GM12878 (cell line): Measurements from ENCODE around the gene ZNF804B. TPM values are rescaled to one million over a fixed set of nuclear protein-coding genes. Genes with fewer than 3 reads are reported as not detected.

Source experiments
- ATAC-seq: fragments of 200-7000 bp; cut with Tn5 transposase; 3 replicates; pipeline ENCODE4 v1.9.1; 2020; ENCODE audit warnings: mild to moderate bottlenecking, moderate library complexity
- BruUV-seq: library from RNA; stranded (reverse); fragments of 400-500 nt; replicated peaks from 2 replicates; lab custom pipeline; 2021; lab: Mats Ljungman, UMichigan
- CTCF ChIA-PET: fragments of 300-600 bp; sonication (Branson Sonifier 250); formaldehyde crosslinking; extraction: SDS; loops from one replicate; lab custom pipeline; 2021; ENCODE audit warnings: inconsistent platforms; lab: Yijun Ruan, JAX
- POLR2A ChIA-PET: fragments of 350-600 bp; formaldehyde crosslinking; extraction: SDS; loops from one replicate; lab custom pipeline; 2021; ENCODE audit warnings: inconsistent platforms; lab: Charles Lee
- RAD21 ChIA-PET: fragments of 300-600 bp; sonication (Branson Sonifier 250); formaldehyde crosslinking; loops from one replicate; lab custom pipeline; 2023; ENCODE audit warnings: antibody characterized with exemption; ENCODE audit not compliant: unreplicated experiment; lab: Charles Lee
- SMC1A ChIA-PET: fragments of 300-600 bp; sonication (Branson Sonifier 250); formaldehyde crosslinking; loops from one replicate; lab custom pipeline; 2023; ENCODE audit not compliant: unreplicated experiment, uncharacterized antibody; lab: Charles Lee
- DNase-seq: peaks from one replicate; pipeline ENCODE4 v3.0.0-alpha.2; 2011; ENCODE audit warnings: low read depth, low spot score
- FAIRE-seq: peaks from 3 replicates; lab custom pipeline; 2011; peaks lifted over from hg19 to GRCh38; lab: Jason Lieb, UNC
- H2AFZ ChIP-seq: 2 replicates; pipeline ENCODE4 v1.6.0; 2011; ENCODE audit warnings: low read depth, low read length, control low read depth; ENCODE audit not compliant: control insufficient read depth
- H3K27ac ChIP-seq: 2 replicates; pipeline ENCODE4 v1.5.1; 2011; ENCODE audit warnings: control low read depth; ENCODE audit not compliant: control insufficient read depth, insufficient read depth
- H3K27me3 ChIP-seq, 2 experiments: replicated peaks in 1 of 2; 2 replicates each; pipeline versions ENCODE4 v1.6.0 to v1.6.1; 2011; ENCODE audit warnings: low read length in 1 of 2; ENCODE audit not compliant: control insufficient read depth in 2 of 2, insufficient read depth in 2 of 2
- H3K36me3 ChIP-seq, 2 experiments: 2 replicates each; pipeline ENCODE4 v1.5.1; 2011; ENCODE audit warnings: low read length in 1 of 2; ENCODE audit not compliant: control insufficient read depth in 2 of 2, insufficient read depth in 2 of 2
- H3K4me1 ChIP-seq: 2 replicates; pipeline ENCODE4 v1.6.1; 2011; ENCODE audit warnings: mild to moderate bottlenecking, low read length, moderate library complexity, mixed read lengths; ENCODE audit not compliant: control insufficient read depth, insufficient read depth
- H3K4me2 ChIP-seq: 2 replicates; pipeline ENCODE4 v1.6.0; 2011; ENCODE audit warnings: control low read depth; ENCODE audit not compliant: control insufficient read depth, insufficient read depth
- H3K4me3 ChIP-seq: fragments of 200-600 bp; sonication (generic); 2 replicates; pipeline ENCODE4 v1.5.1; 2016
- H3K79me2 ChIP-seq: 2 replicates; pipeline ENCODE4 v1.6.0; 2011; ENCODE audit warnings: low read length; ENCODE audit not compliant: control insufficient read depth, insufficient read depth
- H3K9ac ChIP-seq: 2 replicates; pipeline ENCODE4 v1.8.0; 2011; ENCODE audit warnings: low read length, control low read depth, mixed read lengths; ENCODE audit not compliant: control insufficient read depth, insufficient read depth
- H3K9me3 ChIP-seq: replicated peaks from 3 replicates; pipeline ENCODE4 v1.5.1; 2011; ENCODE audit warnings: mild to moderate bottlenecking, low read length; ENCODE audit not compliant: control insufficient read depth, insufficient read depth
- H4K20me1 ChIP-seq: 2 replicates; pipeline ENCODE4 v1.6.0; 2011; ENCODE audit not compliant: control insufficient read depth, insufficient read depth
- CEBPB ChIP-seq, 2 experiments: fragments of 150-350 bp in 1 of 2; IDR thresholded peaks; 2 replicates each; pipeline ENCODE4 v1.6.1; 2012 to 2014; ENCODE audit warnings: low read depth in 2 of 2, low read length in 2 of 2, borderline replicate concordance in 1 of 2, inconsistent platforms in 1 of 2
- IRF4 ChIP-seq: IDR thresholded peaks from 2 replicates; pipeline ENCODE4 v1.6.1; 2011; ENCODE audit warnings: low read depth, low read length
- POU2F2 ChIP-seq: IDR thresholded peaks from 3 replicates; pipeline ENCODE4 v1.6.1; 2011; ENCODE audit warnings: low read depth, mild to moderate bottlenecking, low read length, borderline replicate concordance
- STAT3 ChIP-seq: IDR thresholded peaks from 2 replicates; pipeline ENCODE4 v1.6.1; 2011; ENCODE audit warnings: low read depth, low read length, improper control_type of control experiment
- WGBS: methylation state at CpG from one replicate; pipeline ENCODE4 v1.1.6; 2016; ENCODE audit warnings: low lambda C conversion rate; ENCODE audit not compliant: insufficient replicate concordance, insufficient coverage; ENCODE audit errors: missing lambda C conversion rate; 5-methylcytosine and 5-hydroxymethylcytosine counted together
- in situ Hi-C: fragments of 300-500 bp; cut with MboI; formaldehyde crosslinking; loops from 9 replicates; pipeline ENCODE4 v1.14.3; 2018; ENCODE audit warnings: mixed read lengths
- intact Hi-C: fragments of 100-400 bp; cut with micrococcal nuclease; formaldehyde crosslinking; loops from one replicate; pipeline ENCODE4 v1.14.2; 2022; ENCODE audit not compliant: unreplicated experiment
- polyA plus RNA-seq, 11 experiments: library from polyadenylated mRNA; depleted of rRNA in 4 of 11; unstranded in 6 of 11; stranded (reverse) in 5 of 11; fragments of >200 nt; fragmentation: Nextera tagmentation in 4 of 11; fragmentation: Illumina TruSeq in 1 of 11; extraction: Ambion mirVana in 4 of 11; extraction: Trizol in 1 of 11; gene quantifications; 1 replicate in 1 of 11; 2 replicates in 10 of 11; pipeline versions ENCODE4 v1.2.1 to v1.2.3, GENCODE V29; 2011 to 2016; ENCODE audit warnings: inconsistent platforms in 2 of 11, missing spikeins in 2 of 11, low read depth in 1 of 11
- total RNA-seq, 4 experiments: library from RNA; depleted of rRNA in 3 of 4; stranded (reverse); fragments of >200 nt in 3 of 4; fragmentation: Illumina TruSeq in 1 of 4; extraction: Trizol in 1 of 4; gene quantifications; 2 replicates each; pipeline versions ENCODE4 v1.2.1 to v1.2.3, GENCODE V29; 2013 to 2021
- TF ChIP-seq, protein P1 (sequence below): IDR thresholded peaks from 2 replicates; pipeline ENCODE4 v1.6.1; 2011; ENCODE audit warnings: borderline replicate concordance, low read depth, mild to moderate bottlenecking, moderate library complexity, low read length; ENCODE audit not compliant: insufficient read depth, poor library complexity, severe bottlenecking
- TF ChIP-seq, protein P2 (sequence below): fragments of 450-650 bp; formaldehyde crosslinking; IDR thresholded peaks from 2 replicates; pipeline ENCODE4 v1.5.0; 2022; ENCODE audit warnings: mild to moderate bottlenecking, missing genetic modification characterization

ZNF804B gene
- total and polyA plus RNA-seq, 10 of the 15 experiments (the other 5 are each of a cell fraction or from before 2014, with no cell fraction given), result not detected

DNA sequence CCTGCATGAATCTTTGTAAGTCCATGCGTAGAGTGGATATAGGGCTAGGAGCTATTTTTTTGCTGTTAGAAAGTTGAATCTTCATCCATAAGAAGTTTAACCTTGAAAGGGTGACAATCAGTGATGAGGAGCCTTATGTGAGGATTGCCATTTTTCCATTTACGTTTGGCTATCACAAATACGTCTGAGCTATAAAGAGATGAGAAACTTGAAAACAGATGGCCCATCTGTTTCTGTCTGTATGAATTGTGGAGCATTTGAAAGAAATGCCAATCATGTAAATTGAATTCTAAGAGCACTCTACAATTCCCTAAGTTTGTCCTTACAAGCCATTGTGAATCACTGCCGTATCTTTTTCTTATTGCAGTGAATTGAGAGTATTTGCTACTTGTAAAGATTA lies 205.9 kb downstream of the ZNF804B start:
- Histone ChIP-seq H3K9ac (no peak overlapping the region), H3K4me2 (no peak overlapping the region), H2AFZ (no peak overlapping the region), H3K79me2 (no peaks in the 10 kb centered on the region), H3K9me3 (no peaks in the 10 kb centered on the region; the same call in 2 of the 3 replicates), H4K20me1 (no peaks in the 10 kb centered on the region), H3K4me1 (no peaks in the 10 kb centered on the region), H3K4me3 (no peak overlapping the region), H3K27me3 (no peaks in the 10 kb centered on the region), H3K36me3 (no peaks in the 10 kb centered on the region), H3K27ac (no peak overlapping the region)
- no peak for DNase-seq
- TF ChIP-seq CEBPB (IDR thresholded peaks at IDR 0.05; ENCODE audit: borderline replicate concordance in 1 of 2, low read depth in 2 of 2, low read length in 2 of 2) (no peak), IRF4 (no peak), STAT3 (no peak), POU2F2 (no peak)
- TF ChIP-seq, protein P1, sequence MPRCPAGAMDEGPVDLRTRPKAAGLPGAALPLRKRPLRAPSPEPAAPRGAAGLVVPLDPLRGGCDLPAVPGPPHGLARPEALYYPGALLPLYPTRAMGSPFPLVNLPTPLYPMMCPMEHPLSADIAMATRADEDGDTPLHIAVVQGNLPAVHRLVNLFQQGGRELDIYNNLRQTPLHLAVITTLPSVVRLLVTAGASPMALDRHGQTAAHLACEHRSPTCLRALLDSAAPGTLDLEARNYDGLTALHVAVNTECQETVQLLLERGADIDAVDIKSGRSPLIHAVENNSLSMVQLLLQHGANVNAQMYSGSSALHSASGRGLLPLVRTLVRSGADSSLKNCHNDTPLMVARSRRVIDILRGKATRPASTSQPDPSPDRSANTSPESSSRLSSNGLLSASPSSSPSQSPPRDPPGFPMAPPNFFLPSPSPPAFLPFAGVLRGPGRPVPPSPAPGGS, result no peak
- TF ChIP-seq, protein P2, sequence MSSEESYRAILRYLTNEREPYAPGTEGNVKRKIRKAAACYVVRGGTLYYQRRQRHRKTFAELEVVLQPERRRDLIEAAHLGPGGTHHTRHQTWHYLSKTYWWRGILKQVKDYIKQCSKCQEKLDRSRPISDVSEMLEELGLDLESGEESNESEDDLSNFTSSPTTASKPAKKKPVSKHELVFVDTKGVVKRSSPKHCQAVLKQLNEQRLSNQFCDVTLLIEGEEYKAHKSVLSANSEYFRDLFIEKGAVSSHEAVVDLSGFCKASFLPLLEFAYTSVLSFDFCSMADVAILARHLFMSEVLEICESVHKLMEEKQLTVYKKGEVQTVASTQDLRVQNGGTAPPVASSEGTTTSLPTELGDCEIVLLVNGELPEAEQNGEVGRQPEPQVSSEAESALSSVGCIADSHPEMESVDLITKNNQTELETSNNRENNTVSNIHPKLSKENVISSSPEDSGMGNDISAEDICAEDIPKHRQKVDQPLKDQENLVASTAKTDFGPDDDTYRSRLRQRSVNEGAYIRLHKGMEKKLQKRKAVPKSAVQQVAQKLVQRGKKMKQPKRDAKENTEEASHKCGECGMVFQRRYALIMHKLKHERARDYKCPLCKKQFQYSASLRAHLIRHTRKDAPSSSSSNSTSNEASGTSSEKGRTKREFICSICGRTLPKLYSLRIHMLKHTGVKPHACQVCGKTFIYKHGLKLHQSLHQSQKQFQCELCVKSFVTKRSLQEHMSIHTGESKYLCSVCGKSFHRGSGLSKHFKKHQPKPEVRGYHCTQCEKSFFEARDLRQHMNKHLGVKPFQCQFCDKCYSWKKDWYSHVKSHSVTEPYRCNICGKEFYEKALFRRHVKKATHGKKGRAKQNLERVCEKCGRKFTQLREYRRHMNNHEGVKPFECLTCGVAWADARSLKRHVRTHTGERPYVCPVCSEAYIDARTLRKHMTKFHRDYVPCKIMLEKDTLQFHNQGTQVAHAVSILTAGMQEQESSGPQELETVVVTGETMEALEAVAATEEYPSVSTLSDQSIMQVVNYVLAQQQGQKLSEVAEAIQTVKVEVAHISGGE (CRISPR knock-in tag), result no peak
- ChIA-PET POLR2A (no interaction called here), SMC1A (no interaction called here), CTCF (no interaction called here), RAD21 (no interaction called here)
- no TSS peak for BruUV-seq
- 37% methylated on average over 4 of the region's 4 CpGs for WGBS
- intact Hi-C loops, result loop anchor here (10.0 kb wide), 1 partner anchor 659 kb away; no protein-coding TSS in a partner anchor
- in situ Hi-C loops, result no loop called here
- ATAC-seq, result no peak
- FAIRE-seq, result no peak
